Measurements from ENCODE around the gene CHMP4A.
"Not testable (repeated sequence)": the region's sequence is repeated elsewhere in the genome, so short reads cannot be mapped to it uniquely, and the experiment has no call there.

CHMP4A gene

GRCh38 chr14:24224618-24225071 is 11.4 kb upstream of the CHMP4A start:
- H3K36me3 ChIP-seq (ENCODE audit: control insufficient read depth in 1 of 2, insufficient read depth in 2 of 2, low read length in 2 of 2), result no peaks in the 10 kb centered on the region
- H3K27me3 ChIP-seq (ENCODE audit: control insufficient read depth in 1 of 2, insufficient read depth in 2 of 2, low read length in 2 of 2), result no peaks in the 10 kb centered on the region
- H3K27ac ChIP-seq (ENCODE audit: low read depth, low read length), result no peak overlapping the region
- no peaks in the 10 kb centered on the region for H3K9me3 ChIP-seq (ENCODE audit: control insufficient read depth in 1 of 2, low read length in 2 of 2)
- H3K4me1 ChIP-seq (ENCODE audit: control insufficient read depth in 1 of 2, insufficient read depth in 2 of 2, low read length in 2 of 2), result no peaks in the 10 kb centered on the region
- H3K9ac ChIP-seq (ENCODE audit: low read depth in 1 of 2, low read length in 2 of 2), result no peak overlapping the region
- no peak overlapping the region for H3K4me3 ChIP-seq (ENCODE audit: low read depth in 1 of 2, low read length in 2 of 2)

- not testable (repeated sequence) for H3K9ac ChIP-seq (ENCODE audit: low read depth in 1 of 2, low read length in 2 of 2); H3K27me3 ChIP-seq (ENCODE audit: control insufficient read depth in 1 of 2, insufficient read depth in 2 of 2, low read length in 2 of 2); H3K4me3 ChIP-seq (ENCODE audit: low read depth in 1 of 2, low read length in 2 of 2); H3K9me3 ChIP-seq (ENCODE audit: control insufficient read depth in 1 of 2, low read length in 2 of 2); H3K4me1 ChIP-seq (ENCODE audit: control insufficient read depth in 1 of 2, insufficient read depth in 2 of 2, low read length in 2 of 2); H3K36me3 ChIP-seq (ENCODE audit: control insufficient read depth in 1 of 2, insufficient read depth in 2 of 2, low read length in 2 of 2); H3K27ac ChIP-seq (ENCODE audit: low read depth, low read length)
These were observed 9.7 kb upstream of the CHMP4A start for GRCh38 chr14:24222987-24223386.

- no peak overlapping the region for H3K9ac ChIP-seq (ENCODE audit: low read depth in 1 of 2, low read length in 2 of 2)
- H3K27ac ChIP-seq (ENCODE audit: low read depth, low read length), result no peak overlapping the region
- peaks cover 5 to 8% of the 10 kb centered on the region in 2 donors for H3K4me1 ChIP-seq (ENCODE audit: control insufficient read depth in 1 of 2, insufficient read depth in 2 of 2, low read length in 2 of 2)
- no peaks in the 10 kb centered on the region for H3K27me3 ChIP-seq (ENCODE audit: control insufficient read depth in 1 of 2, insufficient read depth in 2 of 2, low read length in 2 of 2)
- no peaks in the 10 kb centered on the region for H3K9me3 ChIP-seq (ENCODE audit: control insufficient read depth in 1 of 2, low read length in 2 of 2)
- peaks cover 0 to 12% of the 10 kb centered on the region in 2 donors for H3K36me3 ChIP-seq (ENCODE audit: control insufficient read depth in 1 of 2, insufficient read depth in 2 of 2, low read length in 2 of 2)
- H3K4me3 ChIP-seq (ENCODE audit: low read depth in 1 of 2, low read length in 2 of 2), result no peak overlapping the region
These were observed 6.2 kb upstream of the CHMP4A start for GRCh38 chr14:24219521-24219920.

- H3K9me3 ChIP-seq (ENCODE audit: control insufficient read depth in 1 of 2, low read length in 2 of 2), result no peaks in the 10 kb centered on the region
- peaks cover 9 to 12% of the 10 kb centered on the region in 2 donors for H3K4me1 ChIP-seq (ENCODE audit: control insufficient read depth in 1 of 2, insufficient read depth in 2 of 2, low read length in 2 of 2)
- no peak overlapping the region for H3K9ac ChIP-seq (ENCODE audit: low read depth in 1 of 2, low read length in 2 of 2)
- no peaks in the 10 kb centered on the region for H3K27me3 ChIP-seq (ENCODE audit: control insufficient read depth in 1 of 2, insufficient read depth in 2 of 2, low read length in 2 of 2)
- H3K27ac ChIP-seq (ENCODE audit: low read depth, low read length), result no peak overlapping the region
- H3K36me3 ChIP-seq (ENCODE audit: control insufficient read depth in 1 of 2, insufficient read depth in 2 of 2, low read length in 2 of 2), result peaks cover 0 to 12% of the 10 kb centered on the region in 2 donors
- H3K4me3 ChIP-seq (ENCODE audit: low read depth in 1 of 2, low read length in 2 of 2), result no peak overlapping the region
These were observed 5.8 kb upstream of the CHMP4A start for GRCh38 chr14:24219080-24219479.

- H3K27me3 ChIP-seq (ENCODE audit: control insufficient read depth in 1 of 2, insufficient read depth in 2 of 2, low read length in 2 of 2); H3K27ac ChIP-seq (ENCODE audit: low read depth, low read length); H3K4me3 ChIP-seq (ENCODE audit: low read depth in 1 of 2, low read length in 2 of 2); H3K9ac ChIP-seq (ENCODE audit: low read depth in 1 of 2, low read length in 2 of 2); H3K9me3 ChIP-seq (ENCODE audit: control insufficient read depth in 1 of 2, low read length in 2 of 2): not testable (repeated sequence)
- H3K4me1 ChIP-seq (ENCODE audit: control insufficient read depth in 1 of 2, insufficient read depth in 2 of 2, low read length in 2 of 2), result peaks cover 16 to 21% of the 10 kb centered on the region in 2 donors
- peaks cover 0 to 12% of the 10 kb centered on the region in 2 donors for H3K36me3 ChIP-seq (ENCODE audit: control insufficient read depth in 1 of 2, insufficient read depth in 2 of 2, low read length in 2 of 2)
These were observed 3.6 kb upstream of the CHMP4A start for GRCh38 chr14:24216876-24217275.

GRCh38 chr14:24216345-24216699 is 3.0 kb upstream of the CHMP4A start:
- Histone ChIP-seq H3K9me3 (ENCODE audit: control insufficient read depth in 1 of 2, low read length in 2 of 2) (no peaks in the 10 kb centered on the region), H3K27ac (ENCODE audit: low read depth, low read length) (no peak overlapping the region), H3K36me3 (ENCODE audit: control insufficient read depth in 1 of 2, insufficient read depth in 2 of 2, low read length in 2 of 2) (peaks cover 0 to 17% of the 10 kb centered on the region in 2 donors), H3K27me3 (ENCODE audit: control insufficient read depth in 1 of 2, insufficient read depth in 2 of 2, low read length in 2 of 2) (no peaks in the 10 kb centered on the region), H3K4me1 (ENCODE audit: control insufficient read depth in 1 of 2, insufficient read depth in 2 of 2, low read length in 2 of 2) (peaks cover 16 to 21% of the 10 kb centered on the region in 2 donors), H3K9ac (ENCODE audit: low read depth in 1 of 2, low read length in 2 of 2) (peak overlapping the region in 1 of 2 donors; percentile 34), H3K4me3 (ENCODE audit: low read depth in 1 of 2, low read length in 2 of 2) (peak overlapping the region; percentile 84 to 96)

- peaks cover under 1 to 20% of the 10 kb centered on the region in 2 donors for H3K36me3 ChIP-seq (ENCODE audit: control insufficient read depth in 1 of 2, insufficient read depth in 2 of 2, low read length in 2 of 2)
- no peaks in the 10 kb centered on the region for H3K9me3 ChIP-seq (ENCODE audit: control insufficient read depth in 1 of 2, low read length in 2 of 2)
- H3K27me3 ChIP-seq (ENCODE audit: control insufficient read depth in 1 of 2, insufficient read depth in 2 of 2, low read length in 2 of 2), result no peaks in the 10 kb centered on the region
- peak within 1 kb of the TSS; percentile 84 to 96 for H3K4me3 ChIP-seq (ENCODE audit: low read depth in 1 of 2, low read length in 2 of 2)
- H3K27ac ChIP-seq (ENCODE audit: low read depth, low read length), result peak within 1 kb of the TSS; percentile 74
- H3K4me1 ChIP-seq (ENCODE audit: control insufficient read depth in 1 of 2, insufficient read depth in 2 of 2, low read length in 2 of 2), result peaks cover 16 to 21% of the 10 kb centered on the region in 2 donors
- peak within 1 kb of the TSS; percentile 83 to 99 for H3K9ac ChIP-seq (ENCODE audit: low read depth in 1 of 2, low read length in 2 of 2)
These were observed 2.4 kb upstream of the CHMP4A start, which contains the start of gene MDP1 for GRCh38 chr14:24215495-24216344. Gene MDP1 (minus strand): TSS chr14:24216066. CDS start chr14:24215955, 111 bp downstream.

GRCh38 chr14:24213866-24214662 is 776 bp upstream of the CHMP4A start:
- Histone ChIP-seq H3K36me3 (ENCODE audit: control insufficient read depth in 1 of 2, insufficient read depth in 2 of 2, low read length in 2 of 2) (peaks cover 13 to 37% of the 10 kb centered on the region in 2 donors), H3K27ac (ENCODE audit: low read depth, low read length) (peak overlapping the region; percentile 97), H3K9ac (ENCODE audit: low read depth in 1 of 2, low read length in 2 of 2) (peak overlapping the region; percentile 90 to 95), H3K27me3 (ENCODE audit: control insufficient read depth in 1 of 2, insufficient read depth in 2 of 2, low read length in 2 of 2) (no peaks in the 10 kb centered on the region), H3K9me3 (ENCODE audit: control insufficient read depth in 1 of 2, low read length in 2 of 2) (no peaks in the 10 kb centered on the region), H3K4me1 (ENCODE audit: control insufficient read depth in 1 of 2, insufficient read depth in 2 of 2, low read length in 2 of 2) (peaks cover 16 to 21% of the 10 kb centered on the region in 2 donors), H3K4me3 (ENCODE audit: low read depth in 1 of 2, low read length in 2 of 2) (peak overlapping the region; percentile 78 to 93)

GRCh38 chr14:24211311-24211710 is 2.0 kb downstream of the CHMP4A start:
- Histone ChIP-seq H3K36me3 (ENCODE audit: control insufficient read depth in 1 of 2, insufficient read depth in 2 of 2, low read length in 2 of 2) (peaks cover 34 to 51% of the 10 kb centered on the region in 2 donors), H3K4me1 (ENCODE audit: control insufficient read depth in 1 of 2, insufficient read depth in 2 of 2, low read length in 2 of 2) (peaks cover 14 to 20% of the 10 kb centered on the region in 2 donors), H3K27ac (ENCODE audit: low read depth, low read length) (no peak overlapping the region), H3K27me3 (ENCODE audit: control insufficient read depth in 1 of 2, insufficient read depth in 2 of 2, low read length in 2 of 2) (no peaks in the 10 kb centered on the region), H3K4me3 (ENCODE audit: low read depth in 1 of 2, low read length in 2 of 2) (no peak overlapping the region), H3K9ac (ENCODE audit: low read depth in 1 of 2, low read length in 2 of 2) (no peak overlapping the region), H3K9me3 (ENCODE audit: control insufficient read depth in 1 of 2, low read length in 2 of 2) (no peaks in the 10 kb centered on the region)

GRCh38 chr14:24207625-24208024 is 5.7 kb downstream of the CHMP4A start:
- H3K36me3 ChIP-seq (ENCODE audit: control insufficient read depth in 1 of 2, insufficient read depth in 2 of 2, low read length in 2 of 2), result peaks cover 41 to 72% of the 10 kb centered on the region in 2 donors
- H3K4me1 ChIP-seq (ENCODE audit: control insufficient read depth in 1 of 2, insufficient read depth in 2 of 2, low read length in 2 of 2), result no peaks in the 10 kb centered on the region
- H3K27me3 ChIP-seq (ENCODE audit: control insufficient read depth in 1 of 2, insufficient read depth in 2 of 2, low read length in 2 of 2), result no peaks in the 10 kb centered on the region
- no peak overlapping the region for H3K4me3 ChIP-seq (ENCODE audit: low read depth in 1 of 2, low read length in 2 of 2)
- no peak overlapping the region for H3K27ac ChIP-seq (ENCODE audit: low read depth, low read length)
- H3K9ac ChIP-seq (ENCODE audit: low read depth in 1 of 2, low read length in 2 of 2), result no peak overlapping the region
- no peaks in the 10 kb centered on the region for H3K9me3 ChIP-seq (ENCODE audit: control insufficient read depth in 1 of 2, low read length in 2 of 2)
